Body of pancreas (tissue), 4 donors: ENCODE measurements around the gene ZNF488.

Experiments used
- POLR2A ChIP-seq, 3 donors: fragments of 450-650 bp; IDR thresholded peaks; one replicate each; pipeline ENCODE4 v1.6.1; 2016; ENCODE audit warnings: antibody characterized with exemption in 3 of 3, mild to moderate bottlenecking in 2 of 3
- TF ChIP-seq, protein P1 (sequence below), 7 experiments: fragments of 450-650 bp in 4 of 7; fragments of 200-600 bp in 3 of 7; sonication (generic) in 3 of 7; IDR thresholded peaks; one replicate each; pipeline ENCODE4 v1.5.1; 2016 to 2019; ENCODE audit warnings: antibody characterized with exemption in 7 of 7

DNA sequence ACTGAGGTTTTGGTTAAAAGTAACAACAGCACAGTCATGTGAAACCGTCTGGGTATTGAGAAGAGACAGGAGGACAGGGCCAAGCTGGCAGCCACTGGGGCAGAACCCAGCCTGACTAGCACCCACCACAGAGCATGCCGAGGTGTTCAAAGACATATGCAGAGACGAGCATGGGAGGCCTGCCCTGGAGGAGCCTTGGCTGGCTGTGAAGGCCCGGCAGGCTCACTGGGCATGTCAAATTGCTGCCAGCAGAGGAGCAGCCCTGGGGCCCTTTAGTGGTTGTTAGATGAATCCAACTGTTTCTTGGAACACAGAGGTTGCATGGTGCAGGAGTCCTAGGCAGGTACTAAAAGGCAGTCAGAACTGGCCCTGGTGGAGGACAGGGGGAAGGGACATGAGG lies 66.8 kb downstream of the ZNF488 start:
- TF ChIP-seq, protein P1, sequence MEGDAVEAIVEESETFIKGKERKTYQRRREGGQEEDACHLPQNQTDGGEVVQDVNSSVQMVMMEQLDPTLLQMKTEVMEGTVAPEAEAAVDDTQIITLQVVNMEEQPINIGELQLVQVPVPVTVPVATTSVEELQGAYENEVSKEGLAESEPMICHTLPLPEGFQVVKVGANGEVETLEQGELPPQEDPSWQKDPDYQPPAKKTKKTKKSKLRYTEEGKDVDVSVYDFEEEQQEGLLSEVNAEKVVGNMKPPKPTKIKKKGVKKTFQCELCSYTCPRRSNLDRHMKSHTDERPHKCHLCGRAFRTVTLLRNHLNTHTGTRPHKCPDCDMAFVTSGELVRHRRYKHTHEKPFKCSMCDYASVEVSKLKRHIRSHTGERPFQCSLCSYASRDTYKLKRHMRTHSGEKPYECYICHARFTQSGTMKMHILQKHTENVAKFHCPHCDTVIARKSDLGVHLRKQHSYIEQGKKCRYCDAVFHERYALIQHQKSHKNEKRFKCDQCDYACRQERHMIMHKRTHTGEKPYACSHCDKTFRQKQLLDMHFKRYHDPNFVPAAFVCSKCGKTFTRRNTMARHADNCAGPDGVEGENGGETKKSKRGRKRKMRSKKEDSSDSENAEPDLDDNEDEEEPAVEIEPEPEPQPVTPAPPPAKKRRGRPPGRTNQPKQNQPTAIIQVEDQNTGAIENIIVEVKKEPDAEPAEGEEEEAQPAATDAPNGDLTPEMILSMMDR (IDR thresholded peaks at IDR 0.05): no peak
- TF ChIP-seq POLR2A (IDR thresholded peaks at IDR 0.05): no peak
